ENCODE measurements around the gene CEACAM18. TPM values are rescaled to one million over a fixed set of nuclear protein-coding genes. Genes with fewer than 3 reads are reported as not detected.

The CEACAM18 gene
- total and polyA plus RNA-seq, 2 donors (not counting 3 experiments of a cell fraction or from before 2014, with no cell fraction given) = not detected

GRCh38 chr19:51488491-51488890, 10.2 kb downstream of the CEACAM18 start:
- H3K27me3 ChIP-seq (ENCODE audit: control insufficient read depth in 2 of 2, insufficient read depth in 2 of 2, low read length in 2 of 2) = no peaks in the 10 kb centered on the region
- no peak overlapping the region for H2AFZ ChIP-seq (ENCODE audit: low read depth, low read length)
- no peak for TF ChIP-seq CTCF (IDR thresholded peaks at IDR 0.05; ENCODE audit: extremely low read depth in 1 of 2, insufficient read depth in 1 of 2, low read depth in 1 of 2, low read length in 2 of 2)
- no peak for TF ChIP-seq POLR2AphosphoS5 (IDR thresholded peaks at IDR 0.05; ENCODE audit: insufficient read depth, low read depth, low read length)
- TF ChIP-seq MAX (IDR thresholded peaks at IDR 0.05; ENCODE audit: insufficient read depth, insufficient read length) = no peak
- TF ChIP-seq EZH2 (IDR thresholded peaks at IDR 0.05; ENCODE audit: borderline replicate concordance, low read depth, low read length, severe bottlenecking) = no peak
- TF ChIP-seq FOS (IDR thresholded peaks at IDR 0.05; ENCODE audit: borderline replicate concordance, insufficient read depth, low read length) = no peak
- TF ChIP-seq POLR2A (IDR thresholded peaks at IDR 0.05; ENCODE audit: low read depth, low read length) = no peak
- no peak for TF ChIP-seq MYC (IDR thresholded peaks at IDR 0.05; ENCODE audit: low read depth, low read length)
- no peak for TF ChIP-seq JUN (IDR thresholded peaks at IDR 0.05; ENCODE audit: borderline replicate concordance, insufficient read depth, insufficient read length, low read depth)
- no peak for TF ChIP-seq GATA2 (IDR thresholded peaks at IDR 0.05; ENCODE audit: insufficient read depth, insufficient read length, low read depth, low read length)
- no peaks in the 10 kb centered on the region for H3K9me3 ChIP-seq (replicated peaks; ENCODE audit: control insufficient read depth, insufficient read depth, low read length)
- DNase-seq (ENCODE audit: low read depth, low spot score) (no peak), FAIRE-seq (no peak)
- no peak overlapping the region for H3K9ac ChIP-seq (replicated peaks; ENCODE audit: extremely low read depth, insufficient read depth, low read length)
- H3K9me1 ChIP-seq (replicated peaks; ENCODE audit: control insufficient read depth, extremely low read depth, insufficient read depth, low read length) = no peaks in the 10 kb centered on the region
- H3K4me3 ChIP-seq (replicated peaks in 1 of 3; ENCODE audit: insufficient read depth in 1 of 3, low read depth in 1 of 3, low read length in 3 of 3) = no peak overlapping the region
- no peak overlapping the region for H3K27ac ChIP-seq (ENCODE audit: insufficient read depth, low read depth, low read length)
- dilution Hi-C loops (cut with MboI; ENCODE audit: extremely low pct_ligation_motif_present, low sequenced_read_pairs) = no loop called here
- ChIA-PET CTCF (no interaction called here), POLR2A (no interaction called here)
- no TSS peak for BruUV-seq (replicated peaks)
- no peaks in the 10 kb centered on the region for H3K79me2 ChIP-seq (ENCODE audit: control insufficient read depth, insufficient read depth, low read length)
- no peak overlapping the region for H3K4me2 ChIP-seq (ENCODE audit: insufficient read depth, low read length)
- no peaks in the 10 kb centered on the region for H4K20me1 ChIP-seq (replicated peaks; ENCODE audit: control insufficient read depth, extremely low read depth, insufficient read depth, low read length)
- intact Hi-C loops (cut with micrococcal nuclease) = no loop called here
- H3K36me3 ChIP-seq (ENCODE audit: control insufficient read depth in 2 of 2, extremely low read depth in 1 of 2, insufficient read depth in 2 of 2, low read length in 2 of 2) = no peaks in the 10 kb centered on the region
- H3K4me1 ChIP-seq (ENCODE audit: control insufficient read depth, extremely low read depth, insufficient read depth, low read length) = no peaks in the 10 kb centered on the region
